ENCODE data around the gene PTER. TPM values are rescaled to one million over a fixed set of nuclear protein-coding genes. Genes with fewer than 3 reads are reported as not detected.

PTER gene
- total and polyA plus RNA-seq, 9 of the 15 experiments (the other 6 are each of a cell fraction or from before 2014, with no cell fraction given) = 15.5 to 42.1 (median 28.6) TPM

- 0% methylated on average over 3 of the region's 3 CpGs for WGBS (ENCODE audit: insufficient coverage, low coverage, missing lambda C conversion rate)
- DNase-seq (ENCODE audit: extremely low read depth in 1 of 4, low spot score in 3 of 4) = no peak
- Histone ChIP-seq H3K79me2 (ENCODE audit: control insufficient read depth, insufficient read depth, low read length) (no peaks in the 10 kb centered on the region), H3K4me2 (ENCODE audit: insufficient read depth, low read length) (no peak overlapping the region), H3K4me1 (replicated peaks in 1 of 2; ENCODE audit: control insufficient read depth in 2 of 2, insufficient read depth in 2 of 2, low read length in 2 of 2) (no peaks in the 10 kb centered on the region), H3K9me3 (replicated peaks; ENCODE audit: control insufficient read depth, insufficient read depth, low read depth, low read length) (no peaks in the 10 kb centered on the region), H2AFZ (ENCODE audit: low read depth, low read length) (no peak overlapping the region), H3K4me3 (no peak overlapping the region), H3K27me3 (ENCODE audit: control insufficient read depth in 2 of 2, insufficient read depth in 2 of 2, low read length in 2 of 2) (peaks cover 9 to 19% of the 10 kb centered on the region in 2 experiments; a peak in 4 of 5 replicates), H3K9ac (ENCODE audit: insufficient read depth in 1 of 2, low read depth in 2 of 2, low read length in 2 of 2) (no peak overlapping the region), H3K36me3 (ENCODE audit: control insufficient read depth, insufficient read depth, low read length) (no peaks in the 10 kb centered on the region), H3K27ac (ENCODE audit: extremely low read depth, low read depth, low read length) (no peak overlapping the region), H4K20me1 (replicated peaks; ENCODE audit: control insufficient read depth, insufficient read depth, low read length) (no peaks in the 10 kb centered on the region), H3K9me1 (ENCODE audit: control insufficient read depth, insufficient read depth, low read length) (no peaks in the 10 kb centered on the region)
- FAIRE-seq = no peak
- TF ChIP-seq MEF2A (IDR thresholded peaks at IDR 0.05; ENCODE audit: control insufficient read depth, low read depth, low read length) (no peak), FOXK2 (conservative IDR thresholded peaks at IDR 0.05 in 1 of 2, IDR thresholded peaks at IDR 0.05 in 1 of 2; ENCODE audit: low read depth in 2 of 2) (no peak), EP400 (IDR thresholded peaks at IDR 0.05) (no peak), ELF2 (CRISPR knock-in tag; IDR thresholded peaks at IDR 0.05) (no peak), RAD21 (CRISPR knock-in tag; conservative IDR thresholded peaks at IDR 0.05 in 1 of 2, IDR thresholded peaks at IDR 0.05 in 1 of 2) (no peak), PHB (CRISPR knock-in tag; IDR thresholded peaks at IDR 0.05) (no peak), SETDB1 (IDR thresholded peaks at IDR 0.05; ENCODE audit: low read length) (no peak), PHF21A (IDR thresholded peaks at IDR 0.05; ENCODE audit: borderline replicate concordance, low read depth) (no peak), PTRF (tag; IDR thresholded peaks at IDR 0.05) (no peak), UBTF (IDR thresholded peaks at IDR 0.05; ENCODE audit: borderline replicate concordance in 1 of 2, low read depth in 2 of 2, low read length in 2 of 2) (no peak), GABPA (tag; conservative IDR thresholded peaks at IDR 0.05; ENCODE audit: low read depth) (no peak), ZKSCAN1 (IDR thresholded peaks at IDR 0.05; ENCODE audit: low read depth, low read length) (no peak), RCOR1 (IDR thresholded peaks at IDR 0.05; ENCODE audit: borderline replicate concordance in 1 of 2, low read depth in 2 of 2, low read length in 2 of 2) (no peak)
- TF ChIP-seq, protein P1, sequence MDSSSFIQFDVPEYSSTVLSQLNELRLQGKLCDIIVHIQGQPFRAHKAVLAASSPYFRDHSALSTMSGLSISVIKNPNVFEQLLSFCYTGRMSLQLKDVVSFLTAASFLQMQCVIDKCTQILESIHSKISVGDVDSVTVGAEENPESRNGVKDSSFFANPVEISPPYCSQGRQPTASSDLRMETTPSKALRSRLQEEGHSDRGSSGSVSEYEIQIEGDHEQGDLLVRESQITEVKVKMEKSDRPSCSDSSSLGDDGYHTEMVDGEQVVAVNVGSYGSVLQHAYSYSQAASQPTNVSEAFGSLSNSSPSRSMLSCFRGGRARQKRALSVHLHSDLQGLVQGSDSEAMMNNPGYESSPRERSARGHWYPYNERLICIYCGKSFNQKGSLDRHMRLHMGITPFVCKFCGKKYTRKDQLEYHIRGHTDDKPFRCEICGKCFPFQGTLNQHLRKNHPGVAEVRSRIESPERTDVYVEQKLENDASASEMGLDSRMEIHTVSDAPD (CRISPR knock-in tag; IDR thresholded peaks at IDR 0.05) = no peak
- TF ChIP-seq, protein P2, sequence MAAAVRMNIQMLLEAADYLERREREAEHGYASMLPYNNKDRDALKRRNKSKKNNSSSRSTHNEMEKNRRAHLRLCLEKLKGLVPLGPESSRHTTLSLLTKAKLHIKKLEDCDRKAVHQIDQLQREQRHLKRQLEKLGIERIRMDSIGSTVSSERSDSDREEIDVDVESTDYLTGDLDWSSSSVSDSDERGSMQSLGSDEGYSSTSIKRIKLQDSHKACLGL (CRISPR knock-in tag; IDR thresholded peaks at IDR 0.05; ENCODE audit: borderline replicate concordance, poor library complexity, severe bottlenecking) = no peak
- TF ChIP-seq, protein P3, sequence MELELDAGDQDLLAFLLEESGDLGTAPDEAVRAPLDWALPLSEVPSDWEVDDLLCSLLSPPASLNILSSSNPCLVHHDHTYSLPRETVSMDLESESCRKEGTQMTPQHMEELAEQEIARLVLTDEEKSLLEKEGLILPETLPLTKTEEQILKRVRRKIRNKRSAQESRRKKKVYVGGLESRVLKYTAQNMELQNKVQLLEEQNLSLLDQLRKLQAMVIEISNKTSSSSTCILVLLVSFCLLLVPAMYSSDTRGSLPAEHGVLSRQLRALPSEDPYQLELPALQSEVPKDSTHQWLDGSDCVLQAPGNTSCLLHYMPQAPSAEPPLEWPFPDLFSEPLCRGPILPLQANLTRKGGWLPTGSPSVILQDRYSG (tag; conservative IDR thresholded peaks at IDR 0.05; ENCODE audit: low read depth) = no peak
- ATAC-seq = no peak
- ChIA-PET CTCF (ENCODE audit: low intra/inter-chr PET ratio) (no interaction called here), POLR2A (interaction anchor here (0.6 kb wide), 1 partner anchor 53 kb away, joined by 3 read pairs; no protein-coding TSS in a partner anchor)
- intact Hi-C loops (cut with micrococcal nuclease) = no loop called here
- no TSS peak for BruUV-seq (replicated peaks)
- in situ Hi-C loops (cut with MboI) = no loop called here
Measured at GRCh38 chr10:16392531-16393069, 44.2 kb upstream of the PTER start.

Data from K562 (cell line).